Midbrain (tissue), 1 donor: ENCODE measurements around the gene NANS.
A peak's percentile ranks its signal among the peaks of the same experiment; 100 is the strongest.
"Not testable (repeated sequence)": the region's sequence is repeated elsewhere in the genome, so short reads cannot be mapped to it uniquely, and the experiment has no call there.

Experiments
- DNase-seq: peaks from one replicate; lab custom pipeline; 2025; lab: John Stamatoyannopoulos, UW

The NANS gene

DNA sequence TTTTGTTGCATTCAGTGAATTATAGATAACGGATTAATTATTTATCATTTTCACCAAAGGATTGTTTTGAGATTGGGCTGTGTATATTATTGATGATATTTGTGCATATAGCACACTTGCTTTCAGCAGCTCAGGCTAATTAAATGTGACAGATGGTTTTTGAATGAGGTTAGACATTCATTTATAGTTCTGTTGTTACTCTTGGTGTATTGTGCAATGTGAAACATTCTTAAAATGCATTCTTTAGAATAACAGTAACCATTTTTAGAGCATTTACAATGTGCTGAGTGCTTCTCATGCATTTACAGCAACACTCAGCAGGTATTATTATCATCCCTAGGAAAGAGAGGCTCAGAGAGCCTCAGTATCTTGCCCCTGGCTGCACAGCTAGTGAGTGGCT lies 23.8 kb downstream of the NANS start:
- DNase-seq, result no peak

DNA sequence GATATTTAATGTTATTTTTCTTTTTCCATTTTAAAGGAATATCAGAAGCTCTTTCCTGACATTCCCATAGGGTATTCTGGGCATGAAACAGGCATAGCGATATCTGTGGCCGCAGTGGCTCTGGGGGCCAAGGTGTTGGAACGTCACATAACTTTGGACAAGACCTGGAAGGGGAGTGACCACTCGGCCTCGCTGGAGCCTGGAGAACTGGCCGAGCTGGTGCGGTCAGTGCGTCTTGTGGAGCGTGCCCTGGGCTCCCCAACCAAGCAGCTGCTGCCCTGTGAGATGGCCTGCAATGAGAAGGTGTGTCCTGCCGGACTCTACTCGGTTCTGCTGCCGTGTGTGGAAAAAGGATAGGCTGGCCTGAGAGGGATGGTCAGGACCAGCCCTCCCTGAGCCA lies 24.2 kb downstream of the NANS start:
- no peak for DNase-seq

DNA sequence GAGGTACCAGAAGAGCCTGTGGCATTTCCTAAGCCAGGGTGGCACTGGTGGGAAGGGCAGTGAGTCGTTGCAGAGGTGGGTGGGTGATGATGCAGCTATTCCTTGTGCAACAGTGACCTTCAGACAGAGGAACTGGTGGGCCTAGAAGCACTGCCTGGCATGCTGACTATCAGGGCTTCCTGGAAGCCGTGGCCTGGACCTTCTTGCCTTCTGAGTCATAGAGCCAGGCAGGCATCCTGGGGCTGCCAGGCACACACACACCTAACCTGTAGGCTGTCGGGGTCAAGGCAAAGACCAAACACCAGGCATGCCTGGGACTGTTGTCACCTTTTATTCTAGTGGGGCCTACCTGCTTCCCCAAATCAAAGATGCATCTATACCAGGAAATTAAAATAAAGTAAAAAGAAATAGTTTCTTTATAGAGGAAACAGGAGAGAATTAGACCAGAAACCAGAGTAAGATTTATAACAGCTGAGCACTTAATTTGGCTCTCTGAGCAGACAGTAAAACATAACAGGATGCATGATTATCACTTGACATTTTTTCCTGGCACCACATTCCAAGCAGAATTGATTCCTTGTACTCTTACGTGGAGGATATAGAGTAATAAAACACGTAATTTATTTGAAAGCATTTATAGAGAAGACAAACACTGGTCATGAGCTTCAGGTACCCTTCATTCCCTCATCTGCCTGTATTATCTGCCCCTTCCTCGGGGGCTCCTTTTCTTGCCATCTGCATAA lies 25.1 kb downstream of the NANS start:
- no peak for DNase-seq

DNA sequence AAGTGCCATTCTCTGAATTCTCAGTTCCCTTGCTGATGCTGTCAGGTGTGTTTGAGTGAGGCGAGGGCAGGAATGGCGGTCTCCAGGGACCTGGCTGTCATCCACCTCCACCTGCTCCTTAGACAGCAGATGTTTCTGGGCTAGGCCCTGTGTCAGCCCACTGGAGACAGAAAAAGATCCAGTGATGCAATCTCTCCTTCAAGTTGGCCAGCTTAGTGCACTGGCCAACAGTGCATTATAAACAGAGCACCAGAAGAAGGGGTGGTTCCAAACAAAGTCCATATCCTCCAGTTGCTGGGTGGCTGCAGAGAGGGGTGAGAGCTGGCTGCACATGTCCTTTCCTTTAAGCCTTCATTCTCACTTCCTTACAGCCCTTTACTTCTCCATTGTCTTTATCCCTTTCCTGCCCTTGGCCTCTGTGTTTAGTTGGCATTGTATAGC lies 26.5 kb downstream of the NANS start:
- DNase-seq, result no peak

DNA sequence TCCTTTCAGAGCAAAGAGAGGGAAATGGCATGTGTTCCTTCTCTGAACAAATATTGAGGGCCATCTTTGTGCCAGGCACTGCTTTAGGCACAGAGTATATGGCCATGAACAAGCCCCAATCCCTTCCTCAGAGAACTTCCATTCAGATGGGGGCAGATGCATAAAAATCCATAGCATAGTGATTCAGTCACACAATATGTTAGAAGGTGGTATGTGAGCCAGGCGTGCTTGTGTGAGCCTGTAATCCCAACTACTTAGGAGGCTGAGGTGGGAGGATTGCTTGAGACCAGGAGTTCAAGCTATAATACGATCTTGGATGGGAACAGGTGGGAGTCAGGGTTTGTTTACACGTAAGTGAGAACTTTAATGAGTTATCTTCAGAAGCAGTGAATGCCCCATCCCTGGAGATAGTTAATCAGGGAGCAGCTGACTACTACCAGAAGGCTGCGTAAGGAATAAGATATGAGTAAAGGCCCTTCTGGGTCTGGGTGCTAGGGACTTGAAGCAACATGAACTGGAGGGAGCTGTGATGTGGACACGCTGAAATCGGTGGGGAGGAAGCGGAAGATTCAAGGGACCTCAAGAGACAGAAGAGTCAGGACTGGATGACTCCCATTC lies 27.1 kb downstream of the NANS start:
- DNase-seq, result no peak

DNA sequence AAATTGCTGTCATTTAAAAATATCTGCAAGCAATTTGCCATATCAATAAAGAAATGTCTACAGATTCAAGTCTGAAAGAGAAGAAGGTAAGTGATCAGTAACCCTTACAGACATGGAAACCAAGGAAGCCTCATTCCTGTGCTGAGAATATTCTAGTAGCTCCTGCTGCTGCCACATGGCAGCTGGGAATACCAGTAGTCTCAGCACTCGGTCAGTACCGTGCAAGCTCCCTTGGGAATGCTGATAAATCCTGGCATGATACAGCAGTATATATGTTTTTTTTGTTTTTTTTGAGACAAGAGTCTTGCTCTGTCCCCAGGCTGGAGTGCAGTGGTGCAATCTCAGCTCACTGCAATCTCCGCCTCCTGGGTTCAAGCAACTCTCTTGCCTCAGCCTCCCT lies 27.9 kb downstream of the NANS start:
- no peak for DNase-seq

DNA sequence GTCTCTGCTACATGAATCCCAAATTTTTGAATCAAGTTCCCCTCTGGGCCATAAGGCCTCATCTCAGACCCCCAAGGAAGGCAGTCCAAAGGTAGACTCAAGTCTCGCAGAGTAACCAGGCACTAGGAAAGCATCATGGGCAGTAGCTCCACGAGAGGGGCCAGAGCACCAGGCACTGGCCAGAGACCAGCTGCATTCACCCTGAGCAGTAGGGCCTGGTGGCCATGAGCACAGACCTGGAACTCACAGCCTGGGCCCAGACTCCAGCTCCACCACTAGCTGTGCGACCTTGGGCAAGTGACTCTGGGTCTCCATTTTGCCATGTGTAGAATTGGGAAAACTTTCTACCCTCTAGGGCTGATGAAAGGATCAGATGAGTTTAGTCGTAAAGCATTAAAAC lies 28.5 kb downstream of the NANS start:
- no peak for DNase-seq

DNA sequence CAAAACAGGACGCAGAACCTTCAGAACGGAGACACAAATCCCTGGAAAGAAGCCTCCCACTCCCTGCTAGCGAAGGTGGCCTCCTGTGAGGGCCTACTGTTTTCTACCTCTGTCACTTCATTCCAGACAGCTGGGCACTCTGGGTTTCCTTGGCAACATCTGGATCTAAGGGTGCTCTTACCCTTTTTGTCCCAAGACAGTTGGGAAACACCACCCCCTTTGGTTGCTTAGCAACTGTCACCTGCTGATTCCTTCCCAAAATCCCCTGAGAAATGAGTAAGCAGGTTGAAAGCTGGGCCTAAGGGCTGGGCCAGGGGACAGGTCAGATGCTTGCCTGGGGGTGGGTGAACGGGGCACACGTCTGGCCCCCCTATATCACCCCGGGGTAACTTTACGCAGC lies 29.4 kb downstream of the NANS start:
- no peak for DNase-seq

DNA sequence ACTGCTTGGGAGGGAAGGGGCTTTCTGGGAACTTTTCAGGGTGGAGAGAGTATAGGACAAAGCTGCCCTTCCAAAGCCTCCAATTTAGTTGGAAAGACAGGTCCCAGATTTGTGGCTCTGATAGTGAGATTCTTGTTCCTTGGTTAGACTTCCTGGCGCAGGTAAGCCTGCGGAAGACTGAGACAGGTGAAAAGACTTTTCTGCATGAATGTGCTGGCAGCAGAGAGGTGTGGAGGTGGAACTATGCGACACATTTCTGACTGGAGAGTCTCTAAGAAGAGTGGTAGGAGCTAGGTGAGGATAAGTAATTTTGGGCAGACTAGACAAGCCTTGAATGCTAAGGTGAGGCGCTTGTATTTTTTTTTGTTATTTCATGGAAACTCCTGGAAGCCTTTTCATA lies 29.9 kb downstream of the NANS start:
- DNase-seq, result no peak

DNA sequence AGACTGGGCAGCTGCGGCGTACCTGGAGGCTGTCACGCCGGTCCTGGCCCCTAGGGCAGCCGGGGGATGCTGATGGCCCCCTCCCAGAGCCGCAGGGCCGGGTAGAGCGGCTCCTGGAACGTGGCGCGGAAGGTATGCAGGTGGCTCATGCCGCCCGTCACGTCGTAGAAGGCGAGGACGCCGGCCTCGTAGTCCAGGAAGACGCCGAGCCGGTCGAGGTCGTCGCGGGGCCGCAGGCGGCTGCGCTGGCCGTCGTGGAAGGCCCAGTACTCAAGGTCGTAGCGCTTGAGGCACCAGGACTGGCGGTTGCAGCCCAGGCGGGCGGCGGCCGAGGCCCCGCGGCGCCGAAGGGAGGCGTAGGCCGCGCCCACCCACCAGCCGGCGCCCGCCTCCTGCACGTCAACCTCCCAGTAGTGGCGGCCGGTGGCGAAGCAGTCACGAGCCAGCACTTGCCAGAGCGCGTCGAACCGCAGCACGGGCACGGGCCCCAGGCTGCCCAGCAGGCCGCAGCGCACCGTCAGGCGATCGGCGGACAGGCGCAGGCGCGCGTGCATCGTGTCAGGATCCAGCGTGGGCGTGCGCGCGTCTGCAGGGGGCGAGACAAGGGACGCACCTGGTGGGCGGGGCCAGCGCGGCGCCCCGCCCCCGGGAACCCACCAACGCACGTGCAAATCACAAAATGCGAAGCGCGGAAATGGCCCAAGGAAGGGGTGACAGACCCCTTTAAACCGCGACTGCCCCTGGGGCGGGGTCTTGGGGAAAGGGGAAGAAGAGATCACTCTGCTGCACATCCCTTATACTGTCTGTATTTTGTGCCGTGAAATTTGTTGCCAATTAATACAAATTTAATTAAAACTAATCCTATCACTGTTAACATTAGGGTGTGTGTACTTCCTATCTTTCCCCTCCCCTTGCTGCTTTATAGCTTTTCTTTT lies 31.2 kb downstream of the NANS start:
- DNase-seq, result no peak

DNA sequence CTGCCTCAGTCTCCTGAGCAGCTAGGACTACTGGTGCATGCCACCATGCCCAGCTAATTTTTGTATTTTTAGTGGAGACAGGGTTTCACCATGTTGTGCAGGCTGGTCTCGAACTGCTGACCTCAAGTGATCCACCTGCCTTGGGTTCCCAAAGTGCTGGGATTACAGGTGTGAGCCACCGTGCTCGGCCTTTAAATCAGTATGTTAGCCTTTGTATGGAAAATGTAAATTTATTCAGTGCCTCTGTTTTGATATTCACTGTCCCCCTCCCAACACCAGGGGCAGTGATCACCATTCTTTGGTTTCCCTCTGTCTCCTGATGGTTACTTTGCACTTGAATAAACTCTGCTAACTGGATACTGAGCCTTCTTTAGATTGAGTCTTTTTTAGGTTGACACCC lies 34.1 kb downstream of the NANS start:
- DNase-seq, result not testable (repeated sequence)

DNA sequence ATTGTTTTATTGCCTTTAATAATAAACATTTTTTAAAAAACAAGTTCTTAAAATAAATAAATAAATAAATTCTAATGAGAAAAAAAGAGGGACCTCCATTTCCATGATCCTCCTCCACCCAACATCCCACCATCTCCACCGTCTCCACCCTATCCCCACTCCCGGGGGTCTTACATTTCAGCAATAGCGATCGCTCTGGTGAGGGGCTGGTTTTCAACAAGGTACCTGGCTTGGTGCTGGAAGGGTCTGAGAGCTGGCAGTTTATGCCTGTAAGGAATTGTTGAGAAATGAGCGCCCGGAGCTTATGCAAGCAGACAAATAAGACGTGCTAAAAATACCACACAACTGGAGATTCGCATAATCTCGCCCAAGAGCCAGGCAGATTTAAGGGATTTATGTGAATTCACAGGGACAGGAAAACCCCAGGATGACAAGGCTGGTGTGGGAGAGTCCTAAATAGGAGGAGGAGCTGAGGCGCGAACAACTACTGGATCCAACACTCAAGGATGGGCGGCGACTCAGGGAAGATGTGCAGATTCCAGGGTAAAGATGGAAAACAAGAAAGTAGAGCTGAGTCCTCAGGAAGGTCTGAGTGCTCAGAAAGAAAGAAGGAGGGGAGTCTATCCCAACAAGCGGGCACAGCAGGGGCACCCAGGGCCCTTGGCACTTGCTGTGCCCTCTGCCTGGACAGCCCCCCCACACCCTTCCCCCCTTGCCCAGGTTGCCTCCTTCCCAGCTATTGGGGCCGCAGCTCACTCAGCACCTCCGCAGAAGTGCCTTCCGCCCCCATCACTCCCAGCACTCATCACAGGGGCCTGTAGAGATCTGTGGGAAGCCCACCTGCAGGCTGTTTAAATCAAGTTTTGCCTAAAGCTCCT lies 35.4 kb downstream of the NANS start:
- peak; percentile 11 for DNase-seq

DNA sequence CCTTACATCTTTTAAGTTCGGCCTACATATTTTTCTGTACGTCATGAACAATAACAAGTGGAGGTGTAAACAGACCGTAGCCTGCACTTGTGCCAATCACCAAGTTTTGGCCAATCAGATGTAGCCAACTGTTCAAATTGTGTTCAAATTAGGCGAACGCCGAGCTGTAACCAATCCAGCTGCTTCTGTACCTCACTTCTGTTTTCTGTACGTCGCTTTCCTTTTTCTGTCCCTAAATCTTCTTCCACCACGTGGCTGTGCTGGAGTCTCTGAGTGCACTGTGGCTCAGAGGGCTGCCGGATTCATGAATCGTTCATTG lies 36.0 kb downstream of the NANS start:
- DNase-seq, result no peak

DNA sequence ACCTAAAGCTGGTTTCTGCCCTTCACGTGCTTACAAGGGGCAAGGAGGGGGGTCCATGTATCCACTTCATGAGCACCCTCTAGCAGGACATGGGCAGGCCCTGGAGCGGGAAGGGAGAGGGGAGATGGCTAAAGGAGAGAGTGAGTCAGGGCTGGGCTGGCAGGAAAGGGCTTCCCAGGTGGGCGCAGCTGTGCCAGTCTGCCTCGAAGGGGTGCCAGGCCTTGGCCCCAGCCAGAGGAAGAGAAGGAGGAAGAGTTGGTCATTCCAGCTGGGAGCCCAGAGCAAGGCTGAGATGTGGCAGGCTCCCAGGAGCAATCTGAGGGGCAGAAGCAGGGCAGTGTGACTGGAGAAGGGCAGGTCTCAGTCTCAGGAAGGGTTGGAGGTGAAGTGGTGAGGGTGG lies 37.8 kb downstream of the NANS start:
- DNase-seq, result no peak

DNA sequence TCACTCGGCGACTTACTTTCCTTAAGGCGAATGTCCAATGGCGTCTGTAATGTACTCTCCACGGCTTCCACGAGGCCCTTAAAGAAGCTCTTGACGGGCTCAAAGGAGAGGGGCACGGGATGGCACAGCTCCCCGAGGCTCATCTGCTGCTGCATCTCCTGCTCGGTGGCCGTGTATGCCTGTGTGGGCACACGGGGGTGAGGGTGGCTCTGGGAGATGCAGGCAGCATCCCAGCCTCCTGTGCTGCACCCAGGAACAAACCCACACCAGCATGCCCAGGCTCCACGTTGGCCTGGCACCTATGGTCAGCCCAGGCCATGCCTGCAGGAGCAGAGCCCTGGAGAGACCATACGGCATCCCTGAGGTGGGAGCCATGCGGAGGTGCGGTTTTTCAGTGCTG lies 38.3 kb downstream of the NANS start:
- DNase-seq, result no peak

DNA sequence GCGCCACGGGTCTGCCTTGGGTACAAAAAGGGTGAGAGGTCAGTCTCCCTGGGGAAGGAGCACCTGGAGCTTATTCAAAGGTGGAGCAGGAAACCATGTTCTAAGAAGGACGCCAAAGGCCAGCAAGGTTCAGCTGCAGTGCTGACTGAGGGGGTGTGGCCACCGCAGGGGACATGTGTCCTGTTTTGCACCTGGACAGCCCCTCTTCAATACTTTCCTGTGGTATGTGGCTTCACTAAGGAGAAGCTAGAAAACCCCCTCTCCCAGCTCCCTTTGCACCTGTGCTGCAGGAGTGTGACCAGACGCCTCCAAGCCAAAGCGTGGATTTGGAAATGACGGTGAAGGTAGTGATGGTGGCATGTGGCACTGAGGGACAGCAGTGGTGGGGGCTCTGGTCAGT lies 38.9 kb downstream of the NANS start:
- DNase-seq, result no peak

DNA sequence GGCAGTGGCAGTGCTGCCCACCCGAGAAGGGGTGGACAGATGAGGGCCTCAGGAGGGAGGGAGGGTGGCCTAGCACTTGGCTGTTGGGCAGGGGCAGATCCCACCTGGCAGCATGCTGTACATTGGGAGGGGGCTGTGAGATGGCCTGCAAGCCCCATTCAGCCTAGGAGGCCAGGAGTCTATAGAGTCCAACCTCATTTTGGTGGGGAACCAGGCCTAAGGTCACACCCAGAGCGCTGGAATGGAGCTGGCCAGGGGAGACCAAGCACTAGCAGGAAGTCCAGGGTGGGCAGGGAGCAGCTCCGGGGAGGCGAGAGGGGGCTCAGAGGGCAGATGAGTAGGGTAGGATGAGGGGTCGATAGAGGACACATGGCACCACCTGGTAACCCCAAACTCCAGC lies 39.6 kb downstream of the NANS start:
- no peak for DNase-seq

DNA sequence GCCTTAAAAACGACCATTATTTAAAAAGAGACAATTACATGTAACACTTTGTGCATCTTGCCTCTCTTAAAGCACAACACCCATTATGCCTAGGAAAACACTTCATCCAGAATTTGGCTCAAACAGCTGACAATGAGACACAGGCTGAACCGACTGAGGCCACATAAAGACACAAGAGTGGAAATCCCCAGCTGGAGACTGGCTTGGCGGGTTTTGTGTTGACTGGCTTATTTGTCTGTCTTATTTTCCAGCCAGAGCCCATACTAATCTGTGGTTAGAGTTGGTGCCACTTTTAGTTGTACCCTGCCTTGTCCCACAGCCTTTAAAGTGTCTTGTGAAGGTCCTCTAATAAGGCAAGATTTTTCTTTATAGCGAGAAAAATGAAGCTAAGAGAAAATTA lies 41.3 kb downstream of the NANS start:
- no peak for DNase-seq

DNA sequence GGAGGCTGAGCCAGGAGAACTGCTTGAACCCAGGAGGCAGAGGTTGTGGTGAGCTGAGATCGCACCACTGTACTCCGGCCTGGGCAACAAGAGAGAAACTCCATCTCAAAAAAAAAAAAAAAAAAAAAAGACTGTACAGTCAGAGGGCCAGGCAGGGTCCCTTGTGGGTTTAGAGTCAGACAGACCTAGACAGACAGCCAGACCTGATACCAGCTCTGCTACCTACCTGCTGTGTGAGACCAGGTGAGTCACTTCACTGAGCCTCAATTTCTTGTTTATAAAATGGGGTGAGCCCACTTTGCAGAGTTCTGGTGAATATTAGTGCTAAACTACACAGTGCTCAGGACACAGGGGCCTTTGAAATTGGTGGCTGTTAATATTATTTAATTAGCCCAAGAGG lies 42.8 kb downstream of the NANS start:
- no peak for DNase-seq

DNA sequence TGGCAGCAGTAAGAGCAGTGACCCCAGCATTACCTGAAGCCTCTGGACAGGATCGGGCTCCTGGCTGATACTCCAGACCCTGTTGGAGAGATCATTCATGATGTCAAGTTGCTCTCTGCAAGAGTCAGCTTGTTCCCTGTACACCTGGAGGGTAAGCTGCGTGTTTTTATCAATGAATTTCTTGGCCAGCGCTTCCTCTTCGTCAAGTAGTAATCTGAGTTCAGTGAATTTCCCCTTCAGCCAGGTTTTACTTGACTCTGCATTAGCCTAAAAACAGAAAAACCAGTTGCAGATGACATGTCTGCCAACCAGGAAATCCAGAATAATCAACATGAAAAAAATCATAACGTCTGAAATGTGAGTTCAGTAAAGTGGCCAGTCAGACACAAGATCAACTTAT lies 43.4 kb downstream of the NANS start:
- no peak for DNase-seq

DNA sequence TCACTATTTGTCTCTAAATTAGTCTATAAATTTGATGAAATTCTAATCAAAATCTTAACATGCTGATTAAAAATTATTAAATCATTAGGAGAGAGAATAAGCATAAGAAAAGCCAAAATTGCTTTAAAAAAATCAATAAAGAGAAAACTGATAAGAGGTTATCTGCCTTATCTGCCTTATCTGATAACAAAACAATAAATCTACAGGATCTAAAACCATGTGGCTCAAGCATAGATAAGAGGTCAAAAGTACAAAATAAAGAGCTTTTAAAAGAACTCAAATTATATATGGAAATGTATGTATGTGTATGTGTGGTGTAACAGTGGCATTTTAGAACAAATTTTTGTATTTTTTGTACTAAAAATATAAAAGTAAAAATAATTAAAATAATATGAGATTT lies 43.9 kb downstream of the NANS start:
- no peak for DNase-seq

DNA sequence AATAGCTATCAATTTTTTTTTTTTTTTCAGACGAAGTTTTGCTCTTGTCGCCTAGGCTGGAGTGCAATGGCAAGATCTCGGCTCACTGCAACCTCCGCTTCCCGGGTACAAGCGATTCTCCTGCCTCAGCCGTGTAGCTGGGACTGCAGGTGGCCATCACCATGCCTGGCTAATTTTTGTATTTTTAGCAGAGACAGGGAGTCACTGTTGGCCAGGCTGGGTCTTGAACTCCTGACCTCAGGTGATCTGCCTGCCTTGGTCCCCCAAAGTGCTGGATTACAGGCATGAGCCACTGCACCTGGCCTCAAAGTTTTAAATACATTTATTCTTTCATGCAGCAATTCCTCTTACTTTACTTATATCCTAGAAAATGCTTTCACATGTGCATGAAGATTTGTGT lies 44.9 kb downstream of the NANS start:
- no peak for DNase-seq
